ENCODE results near the gene AMBRA1. TPM values are rescaled to one million over a fixed set of nuclear protein-coding genes. Genes with fewer than 3 reads are reported as not detected.

Gene AMBRA1
- total and polyA plus RNA-seq, 8 donors, result 6.8 to 18.7 (median 11.1) TPM

DNA sequence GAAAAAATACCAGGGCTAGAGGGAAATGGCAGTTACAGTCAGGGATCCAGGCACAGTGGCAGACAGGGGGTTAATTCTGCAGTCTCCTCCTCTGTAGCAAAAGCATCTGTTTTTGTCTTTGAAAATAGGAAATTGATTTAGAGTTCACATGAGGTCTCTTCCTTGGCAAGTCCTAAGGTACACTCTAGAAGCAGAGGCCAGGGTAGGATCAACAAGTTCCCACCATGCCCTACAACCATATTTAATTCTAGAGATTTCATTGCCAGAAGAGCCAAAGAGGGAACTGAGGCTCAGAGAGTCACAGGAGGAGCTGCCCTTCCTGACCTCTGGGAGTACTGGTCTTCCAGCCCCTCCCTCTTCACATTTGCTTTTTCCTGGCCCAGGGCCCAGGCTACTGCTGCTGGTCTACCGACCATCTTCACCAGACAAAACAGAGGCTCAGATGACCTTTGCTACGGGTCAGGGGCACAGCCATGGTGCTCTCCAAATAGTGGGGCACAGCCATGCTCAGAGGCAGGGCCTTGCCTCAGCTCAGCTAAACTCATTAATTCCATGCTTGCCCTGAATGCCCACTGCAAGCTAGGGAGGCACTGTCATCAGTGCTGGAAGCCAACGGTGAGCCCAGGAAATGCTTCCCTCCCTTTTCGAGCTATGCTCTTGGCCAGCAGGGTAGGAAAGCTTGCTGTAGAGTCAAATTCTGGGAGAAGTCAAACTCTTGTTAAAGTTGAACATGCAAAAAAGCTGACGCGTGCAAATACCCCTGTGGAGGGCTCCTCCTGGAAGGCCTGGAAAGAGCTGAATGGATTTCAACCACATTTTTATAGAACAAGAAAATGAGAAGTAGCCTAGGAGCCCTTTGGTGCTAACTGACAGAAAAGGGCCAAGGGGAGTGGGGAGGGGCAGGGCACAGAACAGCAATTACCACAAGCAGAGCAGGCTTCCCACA is 190.6 kb downstream of the AMBRA1 start:
- TF ChIP-seq, protein P1, sequence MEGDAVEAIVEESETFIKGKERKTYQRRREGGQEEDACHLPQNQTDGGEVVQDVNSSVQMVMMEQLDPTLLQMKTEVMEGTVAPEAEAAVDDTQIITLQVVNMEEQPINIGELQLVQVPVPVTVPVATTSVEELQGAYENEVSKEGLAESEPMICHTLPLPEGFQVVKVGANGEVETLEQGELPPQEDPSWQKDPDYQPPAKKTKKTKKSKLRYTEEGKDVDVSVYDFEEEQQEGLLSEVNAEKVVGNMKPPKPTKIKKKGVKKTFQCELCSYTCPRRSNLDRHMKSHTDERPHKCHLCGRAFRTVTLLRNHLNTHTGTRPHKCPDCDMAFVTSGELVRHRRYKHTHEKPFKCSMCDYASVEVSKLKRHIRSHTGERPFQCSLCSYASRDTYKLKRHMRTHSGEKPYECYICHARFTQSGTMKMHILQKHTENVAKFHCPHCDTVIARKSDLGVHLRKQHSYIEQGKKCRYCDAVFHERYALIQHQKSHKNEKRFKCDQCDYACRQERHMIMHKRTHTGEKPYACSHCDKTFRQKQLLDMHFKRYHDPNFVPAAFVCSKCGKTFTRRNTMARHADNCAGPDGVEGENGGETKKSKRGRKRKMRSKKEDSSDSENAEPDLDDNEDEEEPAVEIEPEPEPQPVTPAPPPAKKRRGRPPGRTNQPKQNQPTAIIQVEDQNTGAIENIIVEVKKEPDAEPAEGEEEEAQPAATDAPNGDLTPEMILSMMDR (IDR thresholded peaks at IDR 0.05), result no peak
- H3K4me3 ChIP-seq, result no peak overlapping the region
- FAIRE-seq (no peak), DNase-seq (no peak), ATAC-seq (no peak)
- no peak overlapping the region for H3K27ac ChIP-seq
- H3K4me1 ChIP-seq, result no peaks in the 10 kb centered on the region
- WGBS, 2 donors, result 77 to 78% methylated on average over 6 of the region's 6 CpGs
- intact Hi-C loops (cut with DNase I), result no loop called here
- peaks cover 0 to 15% (median 13%) of the 10 kb centered on the region in 3 donors for H3K36me3 ChIP-seq
- H3K27me3 ChIP-seq, result no peaks in the 10 kb centered on the region
- no peaks in the 10 kb centered on the region for H3K9me3 ChIP-seq

DNA sequence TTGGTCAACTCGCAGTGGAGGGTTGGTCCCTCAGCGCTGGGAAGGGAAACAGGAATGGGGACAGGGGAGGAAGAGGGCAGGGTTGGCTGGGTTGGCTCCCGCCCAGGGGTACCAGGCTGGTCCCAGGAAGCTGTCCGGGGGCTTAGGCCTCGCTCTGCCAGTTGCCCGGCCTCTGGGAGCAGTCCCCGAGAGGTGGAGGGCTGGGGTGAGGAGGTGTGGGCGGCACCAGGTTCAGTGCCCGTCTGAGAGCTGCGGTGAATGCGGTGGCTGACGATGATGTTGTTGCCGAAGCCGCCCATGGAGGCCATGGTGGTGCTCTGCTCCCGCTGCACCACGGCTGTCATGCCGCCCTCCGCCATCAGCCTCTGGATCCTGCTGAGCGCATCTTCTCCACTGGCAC is 196.3 kb downstream of the AMBRA1 start:
- ATAC-seq, result no peak
- Histone ChIP-seq H3K4me1 (no peaks in the 10 kb centered on the region), H3K27ac (no peak overlapping the region), H3K4me3 (no peak overlapping the region), H3K9me3 (no peaks in the 10 kb centered on the region), H3K36me3 (peaks cover 0 to 9% (median 0%) of the 10 kb centered on the region in 3 donors), H3K27me3 (no peaks in the 10 kb centered on the region)
- no peak for FAIRE-seq
- intact Hi-C loops (cut with DNase I), result no loop called here
- 95 to 97% methylated on average over 14 to 19 of the region's 19 CpGs for WGBS, 2 donors
- peak in 1 of 6 donors; percentile 72 for DNase-seq
- TF ChIP-seq, protein P1 (IDR thresholded peaks at IDR 0.05), result no peak

DNA sequence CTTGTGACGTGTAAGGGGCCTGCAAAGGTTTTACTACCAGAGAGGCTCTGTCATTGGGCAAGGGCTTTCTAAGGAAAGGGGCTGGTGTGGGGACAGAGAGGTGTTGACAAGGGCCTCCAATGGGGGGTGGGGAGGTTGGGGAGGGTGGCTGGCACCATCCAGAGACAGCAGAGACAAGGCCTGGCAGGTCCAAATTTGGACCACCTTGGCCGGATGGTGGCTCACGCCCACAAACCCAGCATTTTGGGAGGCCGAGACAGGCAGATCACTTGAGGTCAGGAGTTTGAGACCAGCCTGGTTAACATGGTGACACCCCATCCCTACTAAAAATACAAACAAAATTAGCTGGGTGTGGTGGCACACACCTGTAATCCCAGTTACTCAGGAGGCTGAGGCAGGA is 200.1 kb downstream of the AMBRA1 start:
- FAIRE-seq (no peak), ATAC-seq (no peak)

DNA sequence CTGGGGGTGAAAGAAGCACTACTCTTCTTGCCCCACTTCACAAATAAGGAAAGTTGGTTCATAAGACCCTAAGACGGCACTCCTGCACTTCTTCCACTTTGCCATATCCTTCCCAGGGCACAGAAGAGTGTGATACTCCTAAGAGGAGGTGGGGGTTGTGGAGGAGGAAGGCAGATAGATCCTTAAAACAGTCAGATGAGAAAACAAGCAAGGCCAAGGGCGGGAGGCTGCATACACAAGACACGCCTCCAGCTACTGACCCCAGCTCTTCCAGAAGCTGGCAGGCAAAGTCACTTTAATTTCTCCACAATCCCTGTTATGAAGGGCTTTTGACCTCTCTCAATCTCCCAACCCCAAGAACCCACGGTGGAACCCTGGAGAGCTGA is 200.6 kb downstream of the AMBRA1 start:
- WGBS, 2 donors, result 63 to 71% methylated on average over 4 of the region's 4 CpGs
- TF ChIP-seq, protein P1 (IDR thresholded peaks at IDR 0.05), result no peak
- H3K27me3 ChIP-seq, result peaks cover 0 to 14% (median 3%) of the 10 kb centered on the region in 4 donors
- no peak for DNase-seq
- intact Hi-C loops (cut with DNase I), result no loop called here
- peaks cover 0 to 9% (median 6%) of the 10 kb centered on the region in 3 donors for H3K4me1 ChIP-seq
- peaks cover 0 to 9% (median 0%) of the 10 kb centered on the region in 3 donors for H3K36me3 ChIP-seq
- no peak overlapping the region for H3K27ac ChIP-seq
- no peak for ATAC-seq
- no peaks in the 10 kb centered on the region for H3K9me3 ChIP-seq
- H3K4me3 ChIP-seq, result peak overlapping the region in 1 of 4 donors; percentile 57
- no peak for FAIRE-seq

More for the DNA sequence above, 200.1 kb downstream of the AMBRA1 start:
- Histone ChIP-seq H3K36me3 (peaks cover 0 to 9% (median 0%) of the 10 kb centered on the region in 3 donors), H3K4me1 (peaks cover 0 to 9% (median 6%) of the 10 kb centered on the region in 3 donors), H3K4me3 (no peak overlapping the region), H3K27me3 (peaks cover 0 to 14% (median 3%) of the 10 kb centered on the region in 4 donors), H3K9me3 (no peaks in the 10 kb centered on the region), H3K27ac (no peak overlapping the region)
- WGBS, 2 donors, result 69 to 80% methylated on average over 4 of the region's 4 CpGs
- DNase-seq, result no peak
- intact Hi-C loops (cut with DNase I), result no loop called here
- TF ChIP-seq, protein P1 (IDR thresholded peaks at IDR 0.05), result no peak

All from pancreas (tissue), 10 donors.